Measurements from ENCODE around the gene HS1BP3. TPM values are rescaled to one million over a fixed set of nuclear protein-coding genes. Genes with fewer than 3 reads are reported as not detected.
A peak's percentile ranks its signal among the peaks of the same experiment; 100 is the strongest.

The HS1BP3 gene
- total and polyA plus RNA-seq, 9 of the 15 experiments (the other 6 are each of a cell fraction or from before 2014, with no cell fraction given) = 0.41 to 8.3 (median 5.9) TPM

DNA sequence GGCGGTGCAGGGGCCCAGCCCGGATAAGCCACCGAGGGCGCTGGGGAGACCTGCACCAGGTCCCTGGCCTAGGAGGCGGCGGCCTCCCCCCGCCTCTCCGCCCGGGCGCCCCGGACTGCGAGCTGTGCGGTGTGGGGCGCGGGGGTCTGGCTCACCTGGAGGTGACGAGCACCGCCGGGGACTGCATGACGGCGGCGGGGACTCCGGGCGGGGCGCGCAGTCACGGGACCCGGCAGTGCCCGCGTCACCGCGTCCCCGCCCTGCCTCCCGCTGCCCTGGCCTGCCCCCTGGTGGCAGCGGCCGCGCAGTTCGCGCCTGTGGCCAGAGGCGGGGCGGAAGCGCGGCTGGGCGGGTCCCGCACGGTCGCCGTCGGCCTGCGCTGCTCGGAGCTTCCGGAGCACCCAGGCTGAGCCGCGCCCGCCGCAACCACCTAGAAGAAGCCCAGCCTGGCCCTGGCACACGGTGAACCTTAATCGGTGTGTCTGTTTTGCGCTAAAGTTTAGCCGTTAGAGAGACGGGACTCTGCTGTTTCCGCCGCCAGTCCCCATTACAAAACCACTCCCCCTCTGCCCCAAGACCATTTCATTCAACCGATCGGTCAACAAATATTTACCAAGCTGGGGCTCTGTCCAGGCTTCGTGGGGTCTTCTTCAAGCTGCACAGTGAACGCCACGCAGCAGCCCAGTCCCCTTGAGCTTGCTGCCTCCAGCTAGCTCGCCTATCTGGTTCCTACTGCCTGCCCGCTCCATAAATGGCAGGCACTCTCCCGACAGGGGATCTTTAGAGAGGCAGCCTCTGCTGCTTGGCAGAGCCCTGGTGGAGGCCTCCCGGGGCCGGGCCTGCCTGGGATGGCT, at the start of gene HS1BP3 (continued):
- no peak for TF ChIP-seq CHD7 (IDR thresholded peaks at IDR 0.05; ENCODE audit: low read depth, low read length)
- TF ChIP-seq, protein P1, sequence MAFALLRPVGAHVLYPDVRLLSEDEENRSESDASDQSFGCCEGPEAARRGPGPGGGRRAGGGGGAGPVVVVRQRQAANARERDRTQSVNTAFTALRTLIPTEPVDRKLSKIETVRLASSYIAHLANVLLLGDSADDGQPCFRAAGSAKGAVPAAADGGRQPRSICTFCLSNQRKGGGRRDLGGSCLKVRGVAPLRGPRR (CRISPR knock-in tag; IDR thresholded peaks at IDR 0.05) = no peak
- no peak for TF ChIP-seq PTTG1 (tag; IDR thresholded peaks at IDR 0.05; ENCODE audit: low read depth)
- TF ChIP-seq ZFPM2 (CRISPR knock-in tag; IDR thresholded peaks at IDR 0.05) = no peak
- peak; percentile 76 for TF ChIP-seq ZNF592 (IDR thresholded peaks at IDR 0.05)
- TF ChIP-seq MEIS2 (IDR thresholded peaks at IDR 0.05; ENCODE audit: partially characterized antibody) = peak; percentile 36
- no peak for TF ChIP-seq CREB5 (CRISPR knock-in tag; IDR thresholded peaks at IDR 0.05)
- TF ChIP-seq DMBX1 (CRISPR knock-in tag; IDR thresholded peaks at IDR 0.05; ENCODE audit: borderline replicate concordance) = no peak
